Measurements from ENCODE around the gene KRTAP10-7. TPM values are rescaled to one million over a fixed set of nuclear protein-coding genes. Genes with fewer than 3 reads are reported as not detected.

KRTAP10-7 gene
- total and polyA plus RNA-seq, 2 of the 13 experiments (the other 11 are each of a cell fraction or from before 2014, with no cell fraction given) = not detected

DNA sequence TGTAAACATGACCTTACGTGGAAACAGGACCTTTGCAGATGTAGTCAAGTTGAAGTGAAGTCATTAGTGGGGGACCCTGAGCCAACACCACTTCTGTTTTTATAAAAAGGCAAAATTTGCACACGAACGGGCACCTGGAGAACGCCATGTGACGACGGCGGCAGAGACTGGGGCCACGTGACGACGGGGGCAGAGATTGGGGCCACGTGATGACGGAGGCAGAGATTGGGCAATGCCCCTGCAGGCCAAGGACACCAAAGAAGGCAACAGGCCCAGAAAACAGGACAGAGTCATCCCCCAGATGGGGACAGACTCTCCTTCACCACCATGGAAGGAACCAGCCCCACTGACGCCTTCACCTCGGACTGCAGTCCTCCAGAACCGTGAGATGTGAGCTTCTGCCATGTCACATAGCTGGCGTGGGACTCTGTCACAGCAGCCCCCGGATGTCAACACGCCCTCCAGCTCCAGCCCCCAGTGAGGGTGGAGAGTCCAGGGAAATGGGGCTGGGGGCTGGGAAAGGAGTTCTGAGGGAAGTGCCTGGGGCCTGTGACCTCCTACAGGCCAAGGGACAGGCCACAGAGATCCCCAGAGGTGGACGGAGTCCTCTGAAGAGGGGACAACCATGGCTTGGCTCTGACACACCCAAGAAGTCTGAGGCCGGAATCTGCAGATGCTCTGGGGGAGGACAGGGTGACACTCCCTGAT lies 50.0 kb downstream of the KRTAP10-7 start:
- no peak overlapping the region for H3K4me2 ChIP-seq (ENCODE audit: low read depth, low read length)
- FAIRE-seq = no peak
- no peak for DNase-seq (ENCODE audit: low spot score)
- ChIA-PET POLR2A (no interaction called here), CTCF (ENCODE audit: low intra/inter-chr PET ratio, low total read pairs) (no interaction called here)
- BruUV-seq (replicated peaks) = no TSS peak
- 54% methylated on average over 14 of the region's 20 CpGs for WGBS (ENCODE audit: low lambda C conversion rate)
- H4K20me1 ChIP-seq (ENCODE audit: insufficient read depth, low read length) = no peaks in the 10 kb centered on the region
- ATAC-seq = no peak
- TF ChIP-seq ZNF7 (CRISPR knock-in tag; IDR thresholded peaks at IDR 0.05) = no peak
- TF ChIP-seq HES4 (CRISPR knock-in tag; IDR thresholded peaks at IDR 0.05; ENCODE audit: borderline replicate concordance) = 0 out of 2 replicates have a peak, but pooled peaks have one; percentile 29
- TF ChIP-seq MNT (IDR thresholded peaks at IDR 0.05) = peak; percentile 68
- TF ChIP-seq LRRFIP1 (CRISPR knock-in tag; conservative IDR thresholded peaks at IDR 0.05) = no peak
- TF ChIP-seq CEBPB (IDR thresholded peaks at IDR 0.05; ENCODE audit: borderline replicate concordance, low read depth, low read length) = peak; percentile 39; the same call in 1 of the 2 replicates
- TF ChIP-seq CREB1 (IDR thresholded peaks at IDR 0.05) = peak; percentile 39; the same call in 1 of the 2 replicates
- TF ChIP-seq CREB1 (CRISPR knock-in tag; IDR thresholded peaks at IDR 0.05) = no peak
- no peak for TF ChIP-seq YY1 (IDR thresholded peaks at IDR 0.05; ENCODE audit: insufficient read depth, insufficient replicate concordance, low read depth, low read length)
- peak; percentile 57 for TF ChIP-seq USF2 (IDR thresholded peaks at IDR 0.05; ENCODE audit: low read depth, low read length)
- peak; percentile 63; the same call in 1 of the 2 replicates for TF ChIP-seq USF2 (CRISPR knock-in tag; IDR thresholded peaks at IDR 0.05; ENCODE audit: borderline replicate concordance)
- H2AFZ ChIP-seq (ENCODE audit: low read length) = no peak overlapping the region
- peaks cover under 1% of the 10 kb centered on the region for H3K9me3 ChIP-seq (ENCODE audit: low read length)
- no peak overlapping the region for H3K27ac ChIP-seq (ENCODE audit: extremely low read length, insufficient read depth, low read length)
- H3K27me3 ChIP-seq (ENCODE audit: control insufficient read depth in 1 of 2, insufficient read depth in 2 of 2, low read length in 2 of 2) = peaks cover 5 to 40% of the 10 kb centered on the region in 2 experiments; a peak in 4 of 5 replicates
- no peaks in the 10 kb centered on the region for H3K36me3 ChIP-seq (replicated peaks in 1 of 2; ENCODE audit: control insufficient read depth in 1 of 2, insufficient read depth in 2 of 2, low read length in 2 of 2)
- in situ Hi-C loops (cut with HindIII; ENCODE audit: extremely low pct_ligation_motif_present, low pct_unique_long_range_greater_than_20kb) (no loop called here), intact Hi-C loops (cut with micrococcal nuclease; ENCODE audit: unreplicated experiment) (no loop called here)
- H3K4me3 ChIP-seq (replicated peaks in 1 of 3; ENCODE audit: insufficient read depth in 1 of 3, low read depth in 2 of 3, low read length in 3 of 3) = no peak overlapping the region
- H3K79me2 ChIP-seq (ENCODE audit: insufficient read depth, low read length) = no peaks in the 10 kb centered on the region
- no peaks in the 10 kb centered on the region for H3K4me1 ChIP-seq (ENCODE audit: insufficient read depth, low read length)
- no peak overlapping the region for H3K9ac ChIP-seq (ENCODE audit: insufficient read depth, low read depth, low read length)

Data from HepG2 (cell line).